H1 (cell line): ENCODE measurements around the gene LCA5L. TPM values are rescaled to one million over a fixed set of nuclear protein-coding genes. Genes with fewer than 3 reads are reported as not detected.

Experiments
- CTCF ChIA-PET: fragments of 300-600 bp; sonication (Branson Sonifier 250); formaldehyde crosslinking; loops from one replicate; lab custom pipeline; 2021; ENCODE audit not compliant: partially characterized antibody; lab: Charles Lee
- POLR2A ChIA-PET: fragments of 300-600 bp; sonication (Branson Sonifier 250); formaldehyde crosslinking; loops from one replicate; lab custom pipeline; 2021; ENCODE audit warnings: inconsistent platforms; ENCODE audit not compliant: partially characterized antibody; lab: Charles Lee
- DNase-seq, 2 experiments: peaks; one replicate each; pipeline versions ENCODE4 v3.0.0 to v3.0.0-alpha.2; 2010 to 2022; ENCODE audit warnings: low spot score in 2 of 2, low read depth in 1 of 2, mixed read lengths in 1 of 2
- FAIRE-seq: peaks from 2 replicates; lab custom pipeline; 2011; peaks lifted over from hg19 to GRCh38; lab: Jason Lieb, UNC
- H2AFZ ChIP-seq: 2 replicates; pipeline ENCODE4 v1.8.1; 2012; ENCODE audit warnings: low read length, inconsistent platforms
- H2AK5ac ChIP-seq: 2 replicates; pipeline ENCODE4 v1.6.1; 2013; ENCODE audit warnings: low read depth, low read length
- H2BK120ac ChIP-seq: replicated peaks from 2 replicates; pipeline ENCODE3; 2013; ENCODE audit warnings: low read depth, low read length, inconsistent platforms
- H2BK12ac ChIP-seq: 2 replicates; pipeline ENCODE4 v1.6.1; 2013; ENCODE audit warnings: low read depth, low read length
- H2BK15ac ChIP-seq: 2 replicates; pipeline ENCODE4 v1.6.1; 2013; ENCODE audit warnings: low read length
- H2BK20ac ChIP-seq: 2 replicates; pipeline ENCODE4 v1.6.1; 2013; ENCODE audit warnings: low read length
- H2BK5ac ChIP-seq: 2 replicates; pipeline ENCODE4 v1.6.1; 2013; ENCODE audit warnings: low read depth, low read length
- H3K14ac ChIP-seq: 2 replicates; pipeline ENCODE4 v1.6.1; 2013; ENCODE audit warnings: inconsistent platforms; ENCODE audit not compliant: insufficient read length
- H3K18ac ChIP-seq: 2 replicates; pipeline ENCODE4 v1.6.1; 2013; ENCODE audit warnings: low read length; ENCODE audit errors: extremely low read depth
- H3K23ac ChIP-seq: 2 replicates; pipeline ENCODE4 v1.6.1; 2013; ENCODE audit warnings: inconsistent platforms; ENCODE audit not compliant: insufficient read length
- H3K23me2 ChIP-seq: 2 replicates; pipeline ENCODE4 v1.6.1; 2013; ENCODE audit warnings: low read depth, low read length
- H3K27ac ChIP-seq: 2 replicates; pipeline ENCODE4 v1.6.1; 2011; ENCODE audit warnings: low read depth, low read length, inconsistent platforms
- H3K27me3 ChIP-seq, 4 experiments: replicated peaks in 1 of 4; 1 replicate in 1 of 4; 2 replicates in 3 of 4; pipeline versions ENCODE4 v1.6.1 to v1.8.1; 2011 to 2013; ENCODE audit warnings: low read length in 3 of 4, mild to moderate bottlenecking in 3 of 4, inconsistent platforms in 2 of 4, mixed read lengths in 2 of 4, moderate library complexity in 1 of 4; ENCODE audit not compliant: control insufficient read depth in 3 of 4, insufficient read depth in 3 of 4; ENCODE audit errors: extremely low read depth in 1 of 4
- H3K36me3 ChIP-seq, 4 experiments: 2 replicates each; pipeline versions ENCODE4 v1.6.1 to v1.8.1; 2011 to 2013; ENCODE audit warnings: mild to moderate bottlenecking in 4 of 4, low read length in 3 of 4, moderate library complexity in 2 of 4, control low read depth in 1 of 4, inconsistent platforms in 1 of 4; ENCODE audit not compliant: insufficient read depth in 4 of 4, control insufficient read depth in 2 of 4
- H3K4ac ChIP-seq: replicated peaks from 2 replicates; pipeline ENCODE3; 2013; ENCODE audit warnings: low read length, low read depth, mixed read lengths, inconsistent platforms; ENCODE audit not compliant: insufficient read length
- H3K4me1 ChIP-seq, 4 experiments: replicated peaks in 1 of 4; 1 replicate in 1 of 4; 2 replicates in 3 of 4; pipeline versions ENCODE4 v1.6.1 to v1.8.1; 2011 to 2013; ENCODE audit warnings: low read length in 3 of 4, inconsistent platforms in 2 of 4, mixed read lengths in 1 of 4; ENCODE audit not compliant: insufficient read depth in 4 of 4, control insufficient read depth in 3 of 4
- H3K4me2 ChIP-seq, 2 experiments: 2 replicates each; pipeline versions ENCODE4 v1.6.1 to v1.8.1; 2011 to 2013; ENCODE audit warnings: low read depth in 2 of 2, low read length in 2 of 2, control low read depth in 1 of 2, inconsistent platforms in 1 of 2, mild to moderate bottlenecking in 1 of 2; ENCODE audit not compliant: insufficient read depth in 1 of 2
- H3K4me3 ChIP-seq, 4 experiments: fragments of 200-600, 300-600 bp in 1 of 4; sonication (generic), shearing (Covaris generic), sonication (Bioruptor Twin) in 1 of 4; 2 replicates each; pipeline versions ENCODE4 v1.5.1 to v1.8.1; 2011 to 2016; ENCODE audit warnings: low read length in 4 of 4, low read depth in 3 of 4, control low read depth in 2 of 4, inconsistent platforms in 2 of 4, mild to moderate bottlenecking in 2 of 4, mixed read lengths in 1 of 4, moderate library complexity in 1 of 4; ENCODE audit not compliant: insufficient read depth in 2 of 4; ENCODE audit errors: extremely low read depth in 1 of 4
- H3K56ac ChIP-seq: replicated peaks from 2 replicates; pipeline ENCODE3; 2013; ENCODE audit warnings: low read depth, mild to moderate bottlenecking, mixed read lengths, low read length, inconsistent platforms; ENCODE audit not compliant: insufficient read length
- H3K79me1 ChIP-seq: 2 replicates; pipeline ENCODE4 v1.6.1; 2013; ENCODE audit warnings: low read depth, low read length, control low read depth
- H3K79me2 ChIP-seq, 2 experiments: 2 replicates each; pipeline versions ENCODE4 v1.6.1 to v1.8.1; 2012 to 2013; ENCODE audit warnings: low read length in 2 of 2, mild to moderate bottlenecking in 2 of 2, inconsistent platforms in 1 of 2; ENCODE audit not compliant: insufficient read depth in 2 of 2, control insufficient read depth in 1 of 2
- H3K9ac ChIP-seq, 4 experiments: replicated peaks in 1 of 4; 1 replicate in 1 of 4; 2 replicates in 3 of 4; pipeline versions ENCODE4 v1.6.1 to v1.8.1; 2011 to 2013; ENCODE audit warnings: low read depth in 3 of 4, low read length in 3 of 4, control low read depth in 2 of 4, mild to moderate bottlenecking in 2 of 4, moderate library complexity in 2 of 4, inconsistent platforms in 1 of 4; ENCODE audit errors: extremely low read depth in 1 of 4
- H3K9me3 ChIP-seq, 2 experiments: 2 replicates each; pipeline versions ENCODE4 v1.6.1 to v1.8.1; 2012 to 2013; ENCODE audit warnings: mild to moderate bottlenecking in 2 of 2, moderate library complexity in 2 of 2, control low read depth in 1 of 2, inconsistent platforms in 1 of 2, low read depth in 1 of 2, low read length in 1 of 2, mixed read lengths in 1 of 2; ENCODE audit not compliant: insufficient read depth in 2 of 2
- H4K20me1 ChIP-seq, 2 experiments: replicated peaks in 1 of 2; 2 replicates each; pipeline versions ENCODE3 to v1.8.1; 2011 to 2013; ENCODE audit warnings: inconsistent platforms in 2 of 2, low read length in 2 of 2, mild to moderate bottlenecking in 1 of 2; ENCODE audit not compliant: insufficient read depth in 2 of 2, control insufficient read depth in 1 of 2
- H4K5ac ChIP-seq: 2 replicates; pipeline ENCODE4 v1.6.1; 2013; ENCODE audit warnings: low read length, low read depth, mixed read lengths, inconsistent platforms; ENCODE audit not compliant: insufficient read length
- H4K8ac ChIP-seq: 2 replicates; pipeline ENCODE4 v1.8.0; 2013; ENCODE audit warnings: mild to moderate bottlenecking, moderate library complexity, low read length, inconsistent platforms; ENCODE audit not compliant: insufficient read depth; ENCODE audit errors: extremely low read depth
- H4K91ac ChIP-seq: replicated peaks from 2 replicates; pipeline ENCODE3; 2013; ENCODE audit warnings: low read length, mixed read lengths, inconsistent platforms; ENCODE audit not compliant: insufficient read length
- BACH1 ChIP-seq: IDR thresholded peaks from 2 replicates; pipeline ENCODE4 v1.6.1; 2012; ENCODE audit warnings: low read length, improper control_type of control experiment
- CEBPB ChIP-seq: IDR thresholded peaks from 2 replicates; pipeline ENCODE4 v1.6.1; 2012; ENCODE audit warnings: low read depth, low read length
- MAFK ChIP-seq: IDR thresholded peaks from 2 replicates; pipeline ENCODE4 v1.6.1; 2012; ENCODE audit warnings: low read depth, mild to moderate bottlenecking, improper control_type of control experiment, low read length
- RFX5 ChIP-seq: IDR thresholded peaks from 2 replicates; pipeline ENCODE4 v1.6.1; 2011; ENCODE audit warnings: low read depth, low read length, improper control_type of control experiment, borderline replicate concordance
- SIX5 ChIP-seq: IDR thresholded peaks from 2 replicates; pipeline ENCODE4 v1.6.1; 2011; ENCODE audit warnings: mild to moderate bottlenecking, low read depth, low read length
- SRF ChIP-seq: IDR thresholded peaks from 2 replicates; pipeline ENCODE4 v1.6.1; 2011; ENCODE audit warnings: mild to moderate bottlenecking, low read depth, low read length, moderate library complexity
- TAF1 ChIP-seq: IDR thresholded peaks from 2 replicates; pipeline ENCODE4 v1.6.1; 2011; ENCODE audit warnings: mild to moderate bottlenecking, low read depth, low read length
- YY1 ChIP-seq: IDR thresholded peaks from 2 replicates; pipeline ENCODE4 v1.6.1; 2011; ENCODE audit warnings: low read depth, mild to moderate bottlenecking, low read length
- WGBS, 2 experiments: shearing (Covaris generic) in 1 of 2; methylation state at CpG; one replicate each; pipeline versions ENCODE4 v1.1.6 to v1.1.7; 2013 to 2015; ENCODE audit warnings: low lambda C conversion rate in 2 of 2, mixed read lengths in 2 of 2, inconsistent platforms in 1 of 2, low coverage in 1 of 2, missing lambda C conversion rate in 1 of 2; ENCODE audit not compliant: insufficient replicate concordance in 2 of 2, insufficient coverage in 1 of 2, insufficient read length in 1 of 2; ENCODE audit errors: extremely low coverage in 1 of 2, missing lambda C conversion rate in 1 of 2; 5-methylcytosine and 5-hydroxymethylcytosine counted together
- polyA plus RNA-seq, 7 experiments: library from polyadenylated mRNA; depleted of rRNA in 3 of 7; stranded (reverse) in 5 of 7; unstranded in 2 of 7; fragments of >200 nt in 5 of 7; fragments of 200-250 nt in 2 of 7; gene quantifications; 1 replicate in 5 of 7; 2 replicates in 1 of 7; 4 replicates in 1 of 7; pipeline versions ENCODE4 v1.2.1 to v1.2.3, GENCODE V29; 2011 to 2013; ENCODE audit warnings: missing spikeins in 2 of 7, mixed read lengths in 2 of 7
- total RNA-seq: library from RNA; stranded (reverse); fragmentation: NEBNext Ultra II Directional; extraction: Animal tissue kit (Norgen Biotek cat#: 25700); gene quantifications from 2 replicates; pipeline ENCODE4 v1.2.1, GENCODE V29; 2021
- TF ChIP-seq, protein P1 (sequence below): IDR thresholded peaks from 2 replicates; pipeline ENCODE4 v1.6.1; 2012; ENCODE audit warnings: low read length, inconsistent platforms

The LCA5L gene
- total and polyA plus RNA-seq, 2 of the 8 experiments (the other 6 are each of a cell fraction or from before 2014, with no cell fraction given): 0.11 to 0.84 TPM

DNA sequence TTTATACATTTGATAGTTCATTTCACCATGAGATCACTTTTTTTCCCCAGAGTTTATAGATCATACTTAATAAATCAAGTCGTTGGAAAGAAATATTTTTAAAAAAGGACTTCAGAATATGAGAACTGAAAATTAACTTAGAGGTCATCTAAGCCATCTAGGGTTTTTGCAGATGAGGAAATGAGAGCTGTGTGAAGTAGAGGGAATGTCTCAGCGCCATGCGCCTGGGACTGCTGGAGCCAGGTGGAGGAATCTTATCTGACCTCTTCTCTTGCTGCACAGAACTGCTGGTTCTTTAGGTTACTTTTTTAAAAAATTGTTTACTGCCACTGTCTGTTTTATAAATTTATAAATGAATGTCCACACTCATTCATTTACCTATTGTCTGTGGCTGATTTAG lies 17.7 kb upstream of the LCA5L start:
- no peaks in the 10 kb centered on the region; a peak in 1 of 7 replicates for H3K4me1 ChIP-seq
- no peaks in the 10 kb centered on the region for H4K20me1 ChIP-seq
- no peaks in the 10 kb centered on the region; the same call in 1 of the 2 replicates for H3K23me2 ChIP-seq
- no peak overlapping the region for H3K23ac ChIP-seq
- no peak overlapping the region for H3K18ac ChIP-seq
- no peak overlapping the region for H2BK120ac ChIP-seq
- H3K27me3 ChIP-seq: no peaks in the 10 kb centered on the region
- H3K9me3 ChIP-seq: no peaks in the 10 kb centered on the region
- FAIRE-seq: no peak
- no peaks in the 10 kb centered on the region for H3K79me2 ChIP-seq
- no peak overlapping the region for H3K9ac ChIP-seq
- no peak overlapping the region for H2BK12ac ChIP-seq
- no peak overlapping the region for H2BK15ac ChIP-seq
- H4K8ac ChIP-seq: no peak overlapping the region
- ChIA-PET CTCF (no interaction called here), POLR2A (no interaction called here)
- no peak overlapping the region for H2BK5ac ChIP-seq
- no peak overlapping the region for H2AFZ ChIP-seq
- no peak overlapping the region for H3K56ac ChIP-seq
- H3K36me3 ChIP-seq: no peaks in the 10 kb centered on the region
- no peak overlapping the region for H3K27ac ChIP-seq
- no peak overlapping the region for H4K5ac ChIP-seq
- no peak overlapping the region for H2BK20ac ChIP-seq
- DNase-seq: no peak
- H3K79me1 ChIP-seq: no peaks in the 10 kb centered on the region
- no peak overlapping the region for H4K91ac ChIP-seq
- no peak overlapping the region for H2AK5ac ChIP-seq
- H3K14ac ChIP-seq: no peak overlapping the region
- no peak overlapping the region for H3K4me3 ChIP-seq
- no peak for TF ChIP-seq SIX5
- TF ChIP-seq, protein P1, sequence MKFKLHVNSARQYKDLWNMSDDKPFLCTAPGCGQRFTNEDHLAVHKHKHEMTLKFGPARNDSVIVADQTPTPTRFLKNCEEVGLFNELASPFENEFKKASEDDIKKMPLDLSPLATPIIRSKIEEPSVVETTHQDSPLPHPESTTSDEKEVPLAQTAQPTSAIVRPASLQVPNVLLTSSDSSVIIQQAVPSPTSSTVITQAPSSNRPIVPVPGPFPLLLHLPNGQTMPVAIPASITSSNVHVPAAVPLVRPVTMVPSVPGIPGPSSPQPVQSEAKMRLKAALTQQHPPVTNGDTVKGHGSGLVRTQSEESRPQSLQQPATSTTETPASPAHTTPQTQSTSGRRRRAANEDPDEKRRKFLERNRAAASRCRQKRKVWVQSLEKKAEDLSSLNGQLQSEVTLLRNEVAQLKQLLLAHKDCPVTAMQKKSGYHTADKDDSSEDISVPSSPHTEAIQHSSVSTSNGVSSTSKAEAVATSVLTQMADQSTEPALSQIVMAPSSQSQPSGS: no peak
- TF ChIP-seq YY1: no peak
- TF ChIP-seq BACH1: no peak
- no peak for TF ChIP-seq CEBPB
- no peak for TF ChIP-seq TAF1
- no peak for TF ChIP-seq SRF
- no peak for TF ChIP-seq RFX5
- no peak for TF ChIP-seq MAFK
- 93% methylated on average over 3 of the region's 3 CpGs; no CpG with 5 or more reads in 1 of the 2 experiments for WGBS, 2 experiments
- no peak overlapping the region for H3K4ac ChIP-seq
- H3K4me2 ChIP-seq: no peak overlapping the region
